ENCODE results near the gene ENTREP3.

DNA sequence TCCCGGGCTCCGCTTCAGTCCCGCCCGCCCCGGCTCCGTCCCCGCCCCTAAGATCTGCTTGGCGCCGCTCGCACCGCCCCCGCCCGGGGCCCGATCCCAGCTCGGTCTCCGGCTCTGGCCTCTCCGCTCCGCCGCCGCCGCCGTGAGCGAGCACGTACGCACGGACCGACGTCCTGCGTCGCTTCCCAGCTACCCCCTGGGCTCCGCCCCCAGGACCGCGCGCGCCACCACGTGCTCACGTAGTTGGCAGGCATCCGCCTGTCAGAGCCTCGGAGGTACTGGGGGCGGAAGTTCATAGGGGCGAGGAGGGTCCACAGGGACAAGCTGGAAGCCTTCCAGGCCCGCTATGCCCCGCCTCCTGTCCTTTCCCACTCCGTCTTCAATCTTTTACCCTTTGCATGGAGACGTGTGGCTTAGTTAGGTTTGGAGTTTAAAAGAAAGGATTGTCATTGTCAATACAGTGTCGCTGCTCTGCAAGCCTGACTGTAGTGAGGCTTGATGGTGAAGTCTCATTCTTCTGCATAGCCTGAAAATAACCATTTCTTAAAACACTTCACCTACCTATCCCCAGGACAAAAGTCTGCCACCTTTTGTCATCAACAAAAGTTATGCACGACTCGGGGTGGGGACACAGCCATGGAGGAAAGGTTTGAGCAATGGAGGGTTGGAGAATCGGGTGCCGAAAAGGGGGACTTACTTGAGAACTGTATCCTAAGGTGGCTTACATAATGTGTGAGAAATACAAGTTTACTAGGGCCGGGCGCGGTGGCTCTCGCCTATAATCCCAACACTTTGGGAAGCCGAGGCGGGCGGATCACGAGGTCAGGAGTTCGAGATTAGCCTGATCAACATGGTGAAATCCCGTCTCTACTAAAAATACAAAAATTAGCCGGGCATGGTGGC, 18.3 kb upstream of the ENTREP3 start, which contains the start of gene CLK2:
- TF ChIP-seq, protein P1, sequence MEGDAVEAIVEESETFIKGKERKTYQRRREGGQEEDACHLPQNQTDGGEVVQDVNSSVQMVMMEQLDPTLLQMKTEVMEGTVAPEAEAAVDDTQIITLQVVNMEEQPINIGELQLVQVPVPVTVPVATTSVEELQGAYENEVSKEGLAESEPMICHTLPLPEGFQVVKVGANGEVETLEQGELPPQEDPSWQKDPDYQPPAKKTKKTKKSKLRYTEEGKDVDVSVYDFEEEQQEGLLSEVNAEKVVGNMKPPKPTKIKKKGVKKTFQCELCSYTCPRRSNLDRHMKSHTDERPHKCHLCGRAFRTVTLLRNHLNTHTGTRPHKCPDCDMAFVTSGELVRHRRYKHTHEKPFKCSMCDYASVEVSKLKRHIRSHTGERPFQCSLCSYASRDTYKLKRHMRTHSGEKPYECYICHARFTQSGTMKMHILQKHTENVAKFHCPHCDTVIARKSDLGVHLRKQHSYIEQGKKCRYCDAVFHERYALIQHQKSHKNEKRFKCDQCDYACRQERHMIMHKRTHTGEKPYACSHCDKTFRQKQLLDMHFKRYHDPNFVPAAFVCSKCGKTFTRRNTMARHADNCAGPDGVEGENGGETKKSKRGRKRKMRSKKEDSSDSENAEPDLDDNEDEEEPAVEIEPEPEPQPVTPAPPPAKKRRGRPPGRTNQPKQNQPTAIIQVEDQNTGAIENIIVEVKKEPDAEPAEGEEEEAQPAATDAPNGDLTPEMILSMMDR (IDR thresholded peaks at IDR 0.05; ENCODE audit: borderline replicate concordance, extremely low read depth, low read length, poor library complexity, severe bottlenecking), result no peak
- TF ChIP-seq EZH2 (IDR thresholded peaks at IDR 0.05; ENCODE audit: borderline replicate concordance, low read depth, low read length, severe bottlenecking), result no peak

Measured in DND-41 (cell line).